Measurements from ENCODE around the gene GSKIP. TPM values are rescaled to one million over a fixed set of nuclear protein-coding genes. Genes with fewer than 3 reads are reported as not detected.
A peak's percentile ranks its signal among the peaks of the same experiment; 100 is the strongest.

GSKIP gene
- total RNA-seq, 2 experiments from 2014 or later, result 10.3 to 11.9 TPM

- H3K4me3 ChIP-seq (ENCODE audit: low read length), result no peak overlapping the region
- no peaks in the 10 kb centered on the region for H3K27me3 ChIP-seq (ENCODE audit: control insufficient read depth in 1 of 2, insufficient read depth in 2 of 2, low read length in 2 of 2)
- DNase-seq (peak in 3 of 14 experiments; percentile 6 to 15 (median 14)), ATAC-seq (ENCODE audit: poor library complexity) (peak; percentile 51)
- ChIA-PET CTCF (no interaction called here), POLR2A (no interaction called here)
- H3K27ac Mint-ChIP-seq, result peak overlapping the region; percentile 13
- TF ChIP-seq CTCF (IDR thresholded peaks at IDR 0.05), result no peak
- H3K27me3 Mint-ChIP-seq, result no peaks in the 10 kb centered on the region
- no peaks in the 10 kb centered on the region for H3K4me1 ChIP-seq (ENCODE audit: insufficient read depth, low read length)
- H3K9me3 ChIP-seq (ENCODE audit: control insufficient read depth in 1 of 2, insufficient read depth in 1 of 2, low read length in 2 of 2), result no peaks in the 10 kb centered on the region
- H3K4me1 Mint-ChIP-seq (ENCODE audit: low read depth), result no peaks in the 10 kb centered on the region
- peaks cover 89% of the 10 kb centered on the region for H3K36me3 Mint-ChIP-seq (ENCODE audit: low read depth)
- no peak overlapping the region for H3K4me3 Mint-ChIP-seq
- H3K27ac ChIP-seq (ENCODE audit: low read depth in 1 of 2, low read length in 2 of 2), result no peak overlapping the region
- intact Hi-C loops (cut with DNase I, micrococcal nuclease), result no loop called here
- no peaks in the 10 kb centered on the region for H3K9me3 Mint-ChIP-seq
- peaks cover 68% of the 10 kb centered on the region for H3K36me3 ChIP-seq (ENCODE audit: insufficient read depth, low read length)
Observed at GRCh38 chr14:96320605-96321004, 42.7 kb upstream of the GSKIP start.

- intact Hi-C loops (cut with DNase I, micrococcal nuclease), result no loop called here
- Histone ChIP-seq H3K4me3 (ENCODE audit: low read length) (no peak overlapping the region), H3K27me3 (ENCODE audit: control insufficient read depth in 1 of 2, insufficient read depth in 2 of 2, low read length in 2 of 2) (no peaks in the 10 kb centered on the region), H3K4me1 (ENCODE audit: insufficient read depth, low read length) (no peaks in the 10 kb centered on the region), H3K36me3 (ENCODE audit: insufficient read depth, low read length) (peaks cover 49% of the 10 kb centered on the region), H3K9me3 (ENCODE audit: control insufficient read depth in 1 of 2, insufficient read depth in 1 of 2, low read length in 2 of 2) (no peaks in the 10 kb centered on the region), H3K27ac (ENCODE audit: low read depth in 1 of 2, low read length in 2 of 2) (no peak overlapping the region)
- Mint-ChIP-seq H3K27ac (no peak overlapping the region), H3K4me3 (no peak overlapping the region), H3K4me1 (ENCODE audit: low read depth) (no peaks in the 10 kb centered on the region), H3K36me3 (ENCODE audit: low read depth) (peaks cover 84% of the 10 kb centered on the region), H3K9me3 (no peaks in the 10 kb centered on the region), H3K27me3 (no peaks in the 10 kb centered on the region)
- DNase-seq (no peak), ATAC-seq (ENCODE audit: poor library complexity) (no peak)
- ChIA-PET POLR2A (no interaction called here), CTCF (no interaction called here)
- no peak for TF ChIP-seq CTCF (IDR thresholded peaks at IDR 0.05)
Observed at GRCh38 chr14:96324219-96324618, 39.1 kb upstream of the GSKIP start.

GRCh38 chr14:96338551-96338950 is 24.8 kb upstream of the GSKIP start:
- Mint-ChIP-seq H3K27ac (no peak overlapping the region), H3K36me3 (ENCODE audit: low read depth) (peaks cover 80% of the 10 kb centered on the region), H3K4me1 (ENCODE audit: low read depth) (no peaks in the 10 kb centered on the region), H3K4me3 (no peak overlapping the region), H3K9me3 (no peaks in the 10 kb centered on the region), H3K27me3 (no peaks in the 10 kb centered on the region)
- no peaks in the 10 kb centered on the region for H3K9me3 ChIP-seq (ENCODE audit: control insufficient read depth in 1 of 2, insufficient read depth in 1 of 2, low read length in 2 of 2)
- H3K4me3 ChIP-seq (ENCODE audit: low read length), result no peak overlapping the region
- TF ChIP-seq CTCF (IDR thresholded peaks at IDR 0.05), result no peak
- CTCF ChIA-PET, result interaction anchor here (1.0 kb wide), 1 partner anchor 22 kb away, joined by 4 read pairs; no protein-coding TSS in a partner anchor
- no peak for DNase-seq
- H3K36me3 ChIP-seq (ENCODE audit: insufficient read depth, low read length), result peaks cover 46% of the 10 kb centered on the region
- intact Hi-C loops (cut with DNase I, micrococcal nuclease), result no loop called here
- no peaks in the 10 kb centered on the region for H3K27me3 ChIP-seq (ENCODE audit: control insufficient read depth in 1 of 2, insufficient read depth in 2 of 2, low read length in 2 of 2)
- POLR2A ChIA-PET, result no interaction called here
- H3K27ac ChIP-seq (ENCODE audit: low read depth in 1 of 2, low read length in 2 of 2), result no peak overlapping the region
- no peak for ATAC-seq (ENCODE audit: poor library complexity)
- H3K4me1 ChIP-seq (ENCODE audit: insufficient read depth, low read length), result no peaks in the 10 kb centered on the region
